ENCODE data around the gene EPB41L2.
A peak's percentile ranks its signal among the peaks of the same experiment; 100 is the strongest.
"Not testable (repeated sequence)": the region's sequence is repeated elsewhere in the genome, so short reads cannot be mapped to it uniquely, and the experiment has no call there.

EPB41L2 gene

DNA sequence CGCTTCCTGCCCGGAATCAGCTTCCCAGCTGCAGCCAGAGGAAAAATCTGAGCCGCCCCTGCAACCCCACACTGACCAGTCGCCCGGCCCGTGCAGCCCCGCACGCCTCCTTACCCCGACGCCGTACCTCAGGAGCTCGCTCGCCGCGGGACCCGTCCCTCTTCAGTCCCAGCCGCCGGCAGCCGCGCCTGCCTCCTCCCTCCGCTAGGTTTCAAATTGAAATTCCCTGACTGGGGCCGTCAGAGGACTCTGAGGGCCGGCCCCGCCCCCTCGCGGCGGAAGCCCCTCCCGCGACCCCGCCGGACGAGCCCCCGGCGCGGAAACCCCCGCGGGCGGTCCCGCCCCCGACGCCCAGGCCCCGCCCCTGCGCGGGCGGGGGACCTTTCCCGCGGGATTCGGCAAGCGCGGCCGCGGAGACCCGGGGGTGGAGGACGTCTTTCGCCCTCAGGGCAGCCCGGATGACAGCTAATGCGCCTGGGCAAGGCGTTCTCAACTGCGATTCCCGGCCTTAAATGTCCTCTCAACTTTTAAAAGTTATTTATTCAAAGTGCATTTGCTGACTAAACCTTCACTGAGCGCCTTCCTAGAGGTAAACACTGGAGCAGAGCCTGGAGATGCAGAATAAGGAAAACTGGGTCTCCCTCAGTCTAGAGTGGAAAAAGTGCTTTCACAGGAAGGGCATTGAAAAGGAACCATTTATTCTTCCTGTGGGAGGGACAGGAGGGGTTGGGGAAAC lies at the start of gene EPB41L2:
EPB41L2 (minus strand) TSS at position 218 of the 736 bp plus-strand sequence. CDS start 106,760 bp downstream, outside the sequence.
- Mint-ChIP-seq H3K9me3 (no peaks in the 10 kb centered on the region), H3K27me3 (ENCODE audit: low read depth) (peaks cover 34% of the 10 kb centered on the region), H3K4me3 (peak within 1 kb of the TSS; percentile 79), H3K4me1 (ENCODE audit: low read depth) (peaks cover 19% of the 10 kb centered on the region), H3K27ac (peak within 1 kb of the TSS; percentile 37), H3K36me3 (ENCODE audit: low read depth) (no peaks in the 10 kb centered on the region)
- peak; percentile 85 for DNase-seq (ENCODE audit: low spot score)

DNA sequence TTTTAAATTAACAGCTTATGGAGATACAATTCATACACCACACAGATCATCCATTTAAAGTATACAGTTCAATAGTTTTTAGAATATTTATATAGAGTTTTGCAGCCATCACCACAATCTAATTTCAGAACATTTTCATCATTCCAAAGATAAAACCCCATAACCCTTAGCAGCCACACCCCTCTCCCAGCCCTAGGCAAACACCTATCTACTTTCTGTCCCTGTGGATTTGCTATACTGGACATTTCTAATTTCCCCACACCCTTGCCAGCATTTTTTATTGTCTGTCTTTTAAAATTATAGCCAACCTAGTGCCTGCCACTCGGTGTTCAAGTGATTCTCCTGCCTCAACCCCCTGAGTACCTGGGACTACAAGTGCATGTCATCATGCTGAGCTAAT lies 49.2 kb upstream of the EPB41L2 start:
- DNase-seq (ENCODE audit: low spot score): no peak
- Mint-ChIP-seq H3K27ac (no peak overlapping the region), H3K36me3 (ENCODE audit: low read depth) (no peaks in the 10 kb centered on the region), H3K27me3 (ENCODE audit: low read depth) (peaks cover 13% of the 10 kb centered on the region), H3K4me1 (ENCODE audit: low read depth) (no peaks in the 10 kb centered on the region), H3K4me3 (no peak overlapping the region), H3K9me3 (no peaks in the 10 kb centered on the region)

DNA sequence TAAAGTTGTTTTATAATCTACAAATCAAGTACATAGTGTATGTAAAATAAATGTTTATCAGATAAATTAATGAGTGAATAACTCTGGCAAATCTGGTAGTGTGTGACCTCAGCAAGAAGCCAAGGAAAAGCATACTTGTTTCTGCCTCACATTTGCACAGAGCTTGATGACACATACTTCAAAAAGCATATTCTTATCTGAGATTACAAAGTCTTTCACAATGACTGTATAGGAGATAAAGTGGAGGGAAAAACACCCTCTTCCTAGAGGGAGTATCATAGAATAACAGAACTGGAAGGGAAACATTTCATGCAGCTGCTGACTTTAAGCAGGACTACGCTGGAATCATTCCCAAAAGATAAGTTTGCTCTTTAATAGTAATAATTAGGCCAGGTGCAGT lies 44.1 kb upstream of the EPB41L2 start:
- DNase-seq (ENCODE audit: low spot score): no peak
- Mint-ChIP-seq H3K9me3 (no peaks in the 10 kb centered on the region), H3K36me3 (ENCODE audit: low read depth) (no peaks in the 10 kb centered on the region), H3K4me1 (ENCODE audit: low read depth) (peaks cover 2% of the 10 kb centered on the region), H3K4me3 (no peak overlapping the region), H3K27me3 (ENCODE audit: low read depth) (peaks cover 7% of the 10 kb centered on the region), H3K27ac (no peak overlapping the region)

DNA sequence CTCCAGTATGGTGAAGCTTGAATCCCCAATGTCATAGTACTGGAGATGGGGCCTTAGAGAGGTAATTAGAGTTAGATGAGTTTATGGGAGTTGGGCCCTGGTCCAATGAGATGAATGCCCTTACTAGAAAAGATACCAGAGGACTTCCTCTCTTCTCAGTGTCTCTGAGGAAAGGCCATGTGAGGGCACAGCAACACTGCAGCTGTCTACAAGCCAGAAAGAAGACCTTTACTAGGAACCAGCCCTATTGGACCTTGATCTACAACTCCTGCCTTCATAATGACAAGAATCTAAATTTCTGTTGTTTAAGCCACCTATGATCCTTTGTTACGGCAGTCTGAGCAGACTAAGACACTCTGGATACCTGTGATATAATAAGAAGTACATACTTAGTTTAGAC lies 40.9 kb upstream of the EPB41L2 start:
- no peaks in the 10 kb centered on the region for H3K36me3 Mint-ChIP-seq (ENCODE audit: low read depth)
- H3K4me3 Mint-ChIP-seq: no peak overlapping the region
- peaks cover 5% of the 10 kb centered on the region for H3K9me3 Mint-ChIP-seq
- no peak for DNase-seq (ENCODE audit: low spot score)
- H3K27ac Mint-ChIP-seq: no peak overlapping the region
- peaks cover 2% of the 10 kb centered on the region for H3K4me1 Mint-ChIP-seq (ENCODE audit: low read depth)
- H3K27me3 Mint-ChIP-seq (ENCODE audit: low read depth): peaks cover 7% of the 10 kb centered on the region

DNA sequence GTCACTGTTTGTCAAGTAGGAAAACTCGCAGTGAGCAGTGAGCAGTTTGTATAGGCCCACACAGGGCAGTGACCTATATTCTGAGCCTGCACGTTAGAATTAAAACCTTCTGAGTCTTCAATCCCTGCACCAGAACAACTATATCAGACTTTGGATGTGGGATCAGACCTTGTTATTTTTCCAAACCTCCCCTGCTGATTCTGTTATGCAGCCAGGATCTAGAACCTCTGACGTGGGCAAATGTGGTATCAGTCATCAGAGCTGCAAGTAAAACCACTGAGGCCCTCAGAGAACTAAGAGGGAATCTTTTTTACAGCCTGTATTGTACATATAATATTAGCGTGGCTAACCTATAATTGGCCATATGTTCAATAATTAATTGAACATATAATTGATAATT lies 40.3 kb upstream of the EPB41L2 start:
- Mint-ChIP-seq H3K9me3 (peaks cover 5% of the 10 kb centered on the region), H3K4me1 (ENCODE audit: low read depth) (peaks cover 2% of the 10 kb centered on the region), H3K36me3 (ENCODE audit: low read depth) (no peaks in the 10 kb centered on the region), H3K27me3 (ENCODE audit: low read depth) (peaks cover 6% of the 10 kb centered on the region), H3K4me3 (no peak overlapping the region), H3K27ac (no peak overlapping the region)
- DNase-seq (ENCODE audit: low spot score): no peak

DNA sequence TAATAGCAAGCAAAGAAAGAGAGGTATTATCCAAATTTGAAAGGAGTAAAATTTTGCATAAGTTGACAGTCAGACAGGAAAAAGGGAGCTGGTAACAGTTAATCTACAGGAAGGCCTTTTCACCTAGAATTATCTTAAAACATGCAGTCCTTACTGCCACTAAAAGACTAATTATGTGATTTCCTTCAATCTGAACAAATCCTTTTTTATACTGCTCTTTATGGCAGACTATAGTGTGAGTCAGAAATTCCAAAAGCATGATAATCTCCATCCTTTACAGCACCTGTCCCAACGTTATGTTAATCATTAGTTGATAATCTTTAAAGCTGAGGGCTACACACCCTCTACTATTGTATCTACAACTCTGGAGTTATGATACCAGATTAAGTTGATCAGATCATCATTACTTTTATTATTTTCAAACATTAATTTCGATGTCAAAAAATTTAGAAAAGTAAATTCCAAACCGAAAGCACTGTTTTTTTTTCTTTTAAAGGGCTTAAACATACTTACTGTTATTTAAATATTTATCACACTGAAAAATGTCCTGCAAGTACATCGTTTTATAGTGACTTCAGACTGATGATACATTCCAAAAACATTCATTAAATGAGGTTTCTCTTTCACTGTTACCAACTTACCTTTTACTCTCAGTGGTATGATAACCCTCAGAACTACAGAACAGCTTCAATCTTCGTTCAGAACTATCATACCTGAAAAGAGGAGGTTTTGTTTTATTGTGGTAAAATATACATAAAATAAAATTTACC lies 39.1 kb upstream of the EPB41L2 start:
- no peak for DNase-seq (ENCODE audit: low spot score)
- Mint-ChIP-seq H3K27ac (no peak overlapping the region), H3K36me3 (ENCODE audit: low read depth) (no peaks in the 10 kb centered on the region), H3K4me3 (no peak overlapping the region), H3K27me3 (ENCODE audit: low read depth) (peaks cover 2% of the 10 kb centered on the region), H3K4me1 (ENCODE audit: low read depth) (peaks cover 2% of the 10 kb centered on the region), H3K9me3 (peaks cover 5% of the 10 kb centered on the region)

DNA sequence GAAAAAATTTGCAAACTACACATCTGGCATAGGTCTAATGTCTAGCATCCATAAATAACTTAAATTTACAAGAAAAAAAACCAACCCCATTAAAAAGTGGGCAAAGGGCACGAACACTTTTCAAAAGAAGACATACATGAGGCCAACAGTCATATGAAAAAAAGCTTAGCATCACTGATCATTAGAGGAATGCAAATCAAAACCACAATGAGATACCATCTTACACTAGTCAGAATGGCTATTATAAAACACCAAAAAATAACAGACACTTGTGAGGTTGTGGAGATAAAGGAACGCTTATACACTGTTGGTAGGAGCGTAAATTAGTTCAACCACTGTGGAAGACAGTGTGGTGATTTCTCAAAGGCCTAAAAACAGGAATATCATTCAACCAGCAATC lies 33.7 kb upstream of the EPB41L2 start:
- peaks cover 10% of the 10 kb centered on the region for H3K9me3 Mint-ChIP-seq
- no peak overlapping the region for H3K27ac Mint-ChIP-seq
- no peak overlapping the region for H3K4me3 Mint-ChIP-seq
- DNase-seq (ENCODE audit: low spot score): no peak
- H3K4me1 Mint-ChIP-seq (ENCODE audit: low read depth): no peaks in the 10 kb centered on the region
- H3K36me3 Mint-ChIP-seq (ENCODE audit: low read depth): no peaks in the 10 kb centered on the region
- peaks cover 2% of the 10 kb centered on the region for H3K27me3 Mint-ChIP-seq (ENCODE audit: low read depth)

DNA sequence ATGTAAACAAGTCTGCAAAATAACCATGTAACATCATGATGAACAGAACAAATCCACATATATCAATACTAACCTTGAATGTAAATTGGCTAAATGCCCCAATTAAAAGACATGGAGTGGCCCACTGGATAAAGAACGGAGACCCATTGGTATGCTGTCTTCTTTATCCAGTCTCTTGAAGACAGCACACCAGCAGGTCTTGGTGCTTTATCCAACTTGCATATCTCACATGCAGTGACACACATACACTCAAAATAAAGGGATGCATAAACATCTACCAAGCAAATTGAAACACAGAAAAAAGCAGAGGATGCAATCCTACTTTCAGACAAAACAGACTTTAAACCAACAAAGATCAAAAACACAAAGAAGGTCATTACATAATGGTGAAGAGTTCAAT lies 30.3 kb upstream of the EPB41L2 start:
- DNase-seq (ENCODE audit: low spot score): no peak
- H3K4me3 Mint-ChIP-seq: no peak overlapping the region

DNA sequence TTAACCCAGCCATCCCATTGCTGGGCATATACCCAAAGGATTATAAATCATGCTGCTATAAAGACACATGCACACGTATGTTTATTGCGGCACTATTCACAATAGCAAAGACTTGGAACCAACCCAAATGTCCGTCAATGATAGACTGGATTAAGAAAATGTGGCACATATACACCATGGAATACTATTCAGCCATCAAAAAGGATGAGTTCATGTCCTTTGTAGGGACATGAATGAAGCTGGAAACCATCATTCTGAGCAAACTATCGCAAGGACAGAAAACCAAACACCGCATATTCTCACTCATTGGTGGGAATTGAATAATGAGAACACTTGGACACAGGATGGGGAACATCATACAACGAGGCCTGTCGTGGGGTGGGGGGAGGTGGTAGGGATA lies 28.9 kb upstream of the EPB41L2 start:
- not testable (repeated sequence) for H3K4me1 Mint-ChIP-seq (ENCODE audit: low read depth); H3K27me3 Mint-ChIP-seq (ENCODE audit: low read depth); H3K27ac Mint-ChIP-seq; H3K4me3 Mint-ChIP-seq; DNase-seq (ENCODE audit: low spot score); H3K36me3 Mint-ChIP-seq (ENCODE audit: low read depth)
- H3K9me3 Mint-ChIP-seq: peaks cover 13% of the 10 kb centered on the region

More for the DNA sequence above, 30.3 kb upstream of the EPB41L2 start:
- Mint-ChIP-seq H3K4me1 (ENCODE audit: low read depth) (no peaks in the 10 kb centered on the region), H3K36me3 (ENCODE audit: low read depth) (no peaks in the 10 kb centered on the region), H3K27ac (no peak overlapping the region), H3K9me3 (peaks cover 13% of the 10 kb centered on the region), H3K27me3 (ENCODE audit: low read depth) (peaks cover 5% of the 10 kb centered on the region)

DNA sequence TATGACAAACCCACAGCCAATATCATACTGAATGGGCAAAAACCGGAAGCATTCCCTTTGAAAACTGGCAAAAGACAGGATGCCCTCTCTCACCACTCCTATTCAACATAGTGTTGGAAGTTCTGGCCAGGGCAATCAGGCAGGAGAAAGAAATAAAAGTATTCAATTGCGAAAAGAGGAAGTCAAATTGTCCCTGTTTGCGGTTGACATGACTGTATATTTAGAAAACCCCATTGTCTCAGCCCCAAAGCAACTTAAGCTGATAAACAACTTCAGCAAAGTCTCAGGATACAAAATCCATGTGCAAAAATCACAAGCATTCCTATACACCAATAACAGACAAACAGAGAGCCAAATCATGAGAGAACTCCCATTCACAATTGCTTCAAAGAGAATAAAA lies 27.3 kb upstream of the EPB41L2 start:
- H3K4me3 Mint-ChIP-seq; H3K27ac Mint-ChIP-seq; H3K36me3 Mint-ChIP-seq (ENCODE audit: low read depth); H3K4me1 Mint-ChIP-seq (ENCODE audit: low read depth); H3K27me3 Mint-ChIP-seq (ENCODE audit: low read depth); DNase-seq (ENCODE audit: low spot score): not testable (repeated sequence)
- H3K9me3 Mint-ChIP-seq: peaks cover 13% of the 10 kb centered on the region

DNA sequence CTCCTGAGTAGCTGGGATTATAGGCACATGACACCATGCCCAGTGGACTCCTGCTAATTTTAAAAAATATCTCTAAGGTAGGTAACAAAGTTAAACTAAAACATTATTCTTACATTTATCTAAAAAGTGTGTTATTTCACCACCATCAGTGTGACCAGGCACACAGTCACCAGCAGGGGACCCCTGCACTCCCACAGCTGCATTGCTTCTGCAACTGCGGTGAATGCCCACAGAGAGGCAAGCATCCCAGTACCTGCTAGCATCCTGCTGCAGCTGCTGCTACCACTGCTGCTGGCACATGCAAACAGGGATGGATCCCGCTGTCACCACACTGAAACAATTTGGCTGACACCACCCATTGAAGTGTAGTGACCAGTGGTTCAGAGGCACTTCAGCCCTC lies 21.9 kb upstream of the EPB41L2 start:
- H3K9me3 Mint-ChIP-seq: peaks cover 3% of the 10 kb centered on the region
- no peaks in the 10 kb centered on the region for H3K36me3 Mint-ChIP-seq (ENCODE audit: low read depth)
- no peak overlapping the region for H3K4me3 Mint-ChIP-seq
- H3K27ac Mint-ChIP-seq: no peak overlapping the region
- DNase-seq (ENCODE audit: low spot score): no peak
- peaks cover 5% of the 10 kb centered on the region for H3K27me3 Mint-ChIP-seq (ENCODE audit: low read depth)
- H3K4me1 Mint-ChIP-seq (ENCODE audit: low read depth): no peaks in the 10 kb centered on the region

DNA sequence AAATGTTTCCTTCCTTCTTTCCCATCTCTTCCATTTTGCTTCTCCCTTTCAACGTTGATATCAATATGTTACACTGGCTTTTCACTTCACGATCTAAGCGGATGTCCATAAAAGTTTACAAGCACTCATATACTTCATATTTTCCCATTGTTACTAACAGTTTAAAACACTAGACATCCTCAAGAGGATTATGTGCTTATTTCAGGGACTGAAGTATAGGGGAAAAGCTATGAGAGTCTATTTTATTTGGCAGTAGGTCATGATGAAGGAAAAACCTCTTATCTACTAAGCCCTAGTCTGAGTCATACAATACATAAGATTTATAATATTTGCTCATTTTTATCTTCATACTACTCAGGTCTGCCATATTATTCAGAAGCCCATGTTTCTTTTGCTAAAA lies 20.6 kb upstream of the EPB41L2 start:
- Mint-ChIP-seq H3K4me3 (no peak overlapping the region), H3K4me1 (ENCODE audit: low read depth) (no peaks in the 10 kb centered on the region), H3K9me3 (no peaks in the 10 kb centered on the region), H3K27me3 (ENCODE audit: low read depth) (peaks cover 2% of the 10 kb centered on the region), H3K27ac (no peak overlapping the region), H3K36me3 (ENCODE audit: low read depth) (no peaks in the 10 kb centered on the region)
- no peak for DNase-seq (ENCODE audit: low spot score)

DNA sequence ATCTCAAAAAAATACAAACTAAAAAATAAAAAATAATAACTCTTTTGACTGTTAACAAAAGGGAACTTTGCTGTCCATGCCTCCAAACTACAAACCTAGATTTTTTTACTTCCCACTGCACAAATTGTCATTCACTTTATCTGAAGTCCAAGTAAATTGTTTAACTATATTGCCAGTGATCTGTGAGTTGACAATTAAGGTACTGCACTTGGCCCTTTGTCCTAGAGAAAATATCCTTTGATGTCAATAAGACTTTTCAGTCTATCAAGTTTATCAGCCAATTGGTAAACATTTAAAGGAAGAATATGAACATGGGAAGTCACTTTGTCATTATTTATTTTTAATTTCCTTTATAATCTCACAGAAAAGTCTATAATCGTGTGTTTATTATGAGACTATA lies 19.3 kb upstream of the EPB41L2 start:
- no peak overlapping the region for H3K4me3 Mint-ChIP-seq
- no peaks in the 10 kb centered on the region for H3K4me1 Mint-ChIP-seq (ENCODE audit: low read depth)
- no peaks in the 10 kb centered on the region for H3K27me3 Mint-ChIP-seq (ENCODE audit: low read depth)
- H3K27ac Mint-ChIP-seq: no peak overlapping the region
- H3K36me3 Mint-ChIP-seq (ENCODE audit: low read depth): no peaks in the 10 kb centered on the region
- H3K9me3 Mint-ChIP-seq: no peaks in the 10 kb centered on the region
- DNase-seq (ENCODE audit: low spot score): no peak

DNA sequence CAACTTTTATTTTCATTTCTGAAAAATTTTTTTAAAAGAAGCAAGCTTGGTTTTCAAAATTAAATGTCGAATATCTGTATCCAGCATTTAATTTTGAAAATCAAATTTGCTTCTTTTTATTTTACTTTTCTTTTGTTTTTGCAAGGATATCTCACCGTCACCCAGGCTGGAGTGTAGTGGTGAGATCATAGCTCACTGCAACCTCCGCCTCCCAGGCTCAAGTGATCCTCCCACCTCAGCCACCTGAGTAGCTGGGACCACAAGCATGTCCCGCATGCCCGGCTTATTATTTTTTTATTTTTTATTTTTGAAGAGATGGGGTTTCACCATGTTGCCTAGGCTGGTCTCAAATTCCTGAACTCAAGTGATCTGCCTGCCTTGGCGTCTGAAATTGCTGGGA lies 17.0 kb upstream of the EPB41L2 start:
- no peak for DNase-seq (ENCODE audit: low spot score)
- H3K27ac Mint-ChIP-seq: no peak overlapping the region
- H3K4me3 Mint-ChIP-seq: no peak overlapping the region
- H3K27me3 Mint-ChIP-seq (ENCODE audit: low read depth): no peaks in the 10 kb centered on the region
- no peaks in the 10 kb centered on the region for H3K4me1 Mint-ChIP-seq (ENCODE audit: low read depth)
- H3K36me3 Mint-ChIP-seq (ENCODE audit: low read depth): no peaks in the 10 kb centered on the region
- no peaks in the 10 kb centered on the region for H3K9me3 Mint-ChIP-seq

All from T-helper 2 cell treated with Interferon-gamma antibody and Interleukin-4, amounts not matched to agents 5 μg/mL and 100 μg/mL, for 36 hours (primary cell).